Stimulated activated CD4-positive, alpha-beta T cell treated with anti-CD3 and anti-CD28 coated beads, Interleukin-2, amount 100 ng/mL, for 48 hours (primary cell): ENCODE data around the gene SCAMP4.

ENCODE experiments used
- DNase-seq, 2 donors: peaks; one replicate each; pipeline ENCODE4 v3.0.0-alpha.2; 2020

The SCAMP4 gene

DNA sequence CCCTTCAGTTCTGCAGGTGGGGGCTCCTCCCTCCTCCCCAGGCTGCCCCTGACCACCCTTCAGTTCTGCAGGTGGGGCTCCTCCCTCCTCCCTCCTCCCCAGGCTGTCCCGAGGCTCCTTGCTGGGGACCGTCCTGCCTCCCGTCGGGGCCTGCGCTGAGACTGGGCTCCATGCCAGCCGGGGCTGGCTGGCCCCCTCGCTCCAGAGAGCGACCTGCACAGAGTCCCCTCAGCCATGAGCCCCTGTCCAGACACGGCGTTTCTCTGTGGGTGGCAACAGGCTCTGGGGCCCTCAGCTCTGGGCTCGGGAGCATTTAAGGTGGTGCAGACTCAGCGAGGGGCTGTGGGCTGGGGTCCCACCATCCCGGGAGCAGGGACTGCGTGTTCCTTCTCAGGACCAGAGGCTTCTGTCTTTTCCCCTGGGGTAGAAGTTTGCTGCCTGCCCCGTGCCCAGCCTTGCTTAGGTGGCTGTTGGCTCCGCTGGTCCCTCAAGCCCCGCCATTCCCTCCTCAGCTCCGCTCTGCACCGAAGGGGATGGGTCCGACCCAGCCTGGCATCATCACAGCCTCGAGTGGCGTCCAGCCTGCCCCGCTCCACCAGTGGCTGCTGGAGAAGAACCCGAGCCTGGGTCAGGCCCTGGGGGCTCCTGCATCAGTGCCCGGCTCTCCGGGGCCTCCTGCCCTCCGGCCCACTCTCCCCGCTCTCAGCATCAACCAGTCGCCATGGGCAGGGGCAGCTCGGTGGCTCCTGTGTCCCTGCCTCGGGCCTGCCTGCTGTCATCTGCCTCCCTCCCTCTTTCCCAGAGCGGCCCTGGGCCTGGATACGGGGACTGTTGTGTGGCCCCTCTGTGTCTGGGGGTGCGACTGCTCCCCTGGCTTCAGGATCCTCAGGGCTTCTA, 63.3 kb downstream of the SCAMP4 start:
- no peak for DNase-seq

DNA sequence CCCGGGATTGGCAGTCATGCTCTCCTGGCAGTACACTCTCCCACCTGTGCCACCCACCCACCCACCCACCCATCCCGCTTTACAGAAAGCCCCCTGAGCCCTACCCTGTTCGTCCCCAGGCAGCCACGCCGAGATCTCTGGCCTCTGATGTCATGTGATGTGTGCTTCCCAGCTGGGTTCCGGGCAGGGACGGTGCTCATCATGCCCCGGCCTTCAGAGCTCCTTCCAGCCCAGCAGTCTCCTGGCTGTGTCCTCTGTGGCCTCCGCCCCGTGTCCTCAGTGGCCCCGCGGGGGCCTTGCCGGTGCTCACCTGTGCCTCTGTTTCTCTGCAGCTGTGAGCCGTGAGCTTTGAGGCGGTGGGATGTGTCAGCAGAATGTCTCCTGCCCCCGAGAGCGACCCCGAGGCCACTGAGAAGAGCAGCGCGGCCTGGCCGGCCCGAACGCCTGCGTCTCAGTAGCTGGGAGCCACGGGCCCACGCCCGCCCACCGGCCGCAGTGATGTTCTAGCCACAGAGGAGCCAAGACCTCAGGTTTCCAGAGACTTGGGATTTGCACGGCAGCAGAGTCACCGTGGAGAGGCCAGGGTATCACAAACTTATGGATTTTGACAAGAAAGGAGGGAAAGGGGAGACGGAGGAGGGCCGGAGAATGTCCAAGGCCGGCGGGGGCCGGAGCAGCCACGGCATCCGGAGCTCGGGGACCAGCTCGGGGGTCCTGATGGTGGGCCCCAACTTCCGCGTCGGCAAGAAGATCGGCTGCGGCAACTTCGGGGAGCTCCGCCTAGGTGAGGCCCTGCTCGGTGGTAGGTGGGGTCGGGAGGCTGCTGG, 64.2 kb downstream of the SCAMP4 start:
- no peak for DNase-seq

DNA sequence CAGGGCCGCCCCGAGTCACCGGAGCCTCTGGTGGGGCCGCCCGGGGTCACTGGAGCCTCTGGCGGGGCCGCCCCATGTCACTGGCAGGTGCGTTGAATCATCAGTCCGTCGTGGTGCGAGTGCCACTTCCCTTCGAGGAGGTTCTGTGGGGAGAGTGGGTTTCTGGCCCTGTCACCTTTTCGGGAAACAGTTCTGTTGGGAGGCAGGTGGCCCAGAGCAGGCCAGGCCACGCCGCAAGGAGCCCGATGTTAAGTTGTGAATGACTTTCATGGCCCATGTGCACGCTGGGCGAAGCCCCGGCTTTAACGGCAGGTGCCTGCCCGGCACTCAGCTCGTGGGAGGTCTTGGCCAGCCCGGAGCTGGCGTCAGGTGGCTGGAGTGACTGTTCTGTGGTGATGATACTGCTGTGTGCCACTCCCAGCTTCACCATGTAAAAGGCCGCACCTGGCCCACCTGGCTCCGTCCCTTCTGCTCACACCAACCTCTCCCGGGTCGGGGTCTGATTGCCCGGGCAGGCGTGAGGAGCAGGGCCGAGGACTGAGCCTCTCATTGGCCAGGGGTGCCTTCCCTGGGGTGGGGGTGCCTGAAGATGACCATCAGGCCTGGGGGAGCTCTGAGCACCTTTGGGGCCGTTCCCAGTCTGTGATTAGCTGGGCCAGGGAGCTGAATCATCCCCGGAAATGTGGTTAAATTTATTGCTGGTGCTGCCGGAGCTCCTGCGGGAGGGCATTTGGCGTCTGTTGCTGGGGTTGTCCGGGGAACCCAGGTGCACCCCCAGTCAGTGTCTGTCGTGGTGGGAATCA, 65.0 kb downstream of the SCAMP4 start:
- DNase-seq: no peak

DNA sequence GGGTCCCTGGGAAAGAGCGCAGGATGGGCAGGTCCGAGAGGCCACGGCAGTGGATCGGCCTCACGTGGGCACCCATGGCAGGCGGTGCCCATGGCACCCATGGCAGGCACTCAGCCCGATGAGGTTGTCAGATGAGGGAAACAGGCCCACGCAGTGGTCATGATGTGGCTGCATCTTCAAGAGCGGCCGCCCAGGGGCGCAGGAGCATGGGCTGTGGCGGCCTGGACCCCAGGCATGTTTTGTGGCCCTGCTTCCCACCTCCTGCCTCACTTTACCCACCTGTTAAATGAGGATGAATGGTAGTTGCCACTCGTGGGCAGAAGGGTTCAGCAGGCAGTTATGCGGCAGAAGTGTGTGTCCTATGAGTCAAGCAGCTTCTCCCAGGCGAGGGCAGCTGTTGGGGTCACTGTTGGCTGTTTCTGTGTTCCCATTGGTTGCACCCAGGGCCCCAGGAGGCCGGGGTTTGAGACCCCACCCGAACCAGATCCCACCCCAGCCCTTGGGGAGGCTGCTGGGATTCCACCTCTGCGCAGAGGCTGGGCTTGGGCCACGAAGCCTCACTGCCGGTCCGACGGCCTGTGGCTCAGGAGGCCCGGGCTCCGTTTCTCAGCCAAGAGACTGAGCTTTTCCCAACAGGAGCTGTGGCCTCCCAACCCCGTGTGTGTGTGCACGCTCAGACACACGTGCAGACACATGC, 65.8 kb downstream of the SCAMP4 start:
- no peak for DNase-seq

DNA sequence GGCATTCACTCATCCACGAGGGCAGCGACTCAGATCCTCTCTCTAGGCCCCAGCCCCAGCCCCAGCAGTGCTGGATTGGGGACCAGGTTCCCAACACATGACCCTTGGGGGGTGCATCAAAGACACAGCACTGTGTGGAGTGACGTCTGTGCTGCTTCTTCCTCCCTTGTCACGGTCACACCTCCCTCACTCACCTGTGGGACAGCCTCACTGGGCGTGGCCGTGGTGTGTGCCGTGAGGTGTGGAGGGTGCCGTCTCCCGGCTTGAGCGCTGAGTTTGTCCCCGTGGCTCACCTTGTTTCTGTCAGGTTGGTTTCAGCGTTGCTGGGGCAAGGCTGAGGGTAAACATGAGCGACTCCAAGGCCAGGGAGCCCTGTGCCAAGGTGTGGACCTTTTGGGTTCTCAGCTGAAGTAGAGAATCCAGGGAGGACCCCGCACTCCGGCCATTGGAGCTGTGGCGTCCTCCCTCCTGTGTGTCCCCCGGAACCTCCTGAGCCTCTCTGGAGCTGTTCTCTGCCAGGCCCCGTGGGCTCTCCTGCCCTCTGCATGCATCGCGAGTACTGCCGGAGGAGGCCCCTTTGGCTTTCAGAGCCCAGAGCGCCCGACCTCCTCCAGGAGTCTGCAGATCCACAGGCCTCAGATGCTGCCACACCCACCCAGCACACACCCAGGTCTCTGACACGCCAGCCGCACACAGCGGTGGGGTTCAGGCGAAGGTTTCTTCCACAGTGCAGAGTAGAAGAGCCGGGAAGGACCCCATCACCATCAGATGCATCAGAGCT, 69.4 kb downstream of the SCAMP4 start:
- DNase-seq: no peak

DNA sequence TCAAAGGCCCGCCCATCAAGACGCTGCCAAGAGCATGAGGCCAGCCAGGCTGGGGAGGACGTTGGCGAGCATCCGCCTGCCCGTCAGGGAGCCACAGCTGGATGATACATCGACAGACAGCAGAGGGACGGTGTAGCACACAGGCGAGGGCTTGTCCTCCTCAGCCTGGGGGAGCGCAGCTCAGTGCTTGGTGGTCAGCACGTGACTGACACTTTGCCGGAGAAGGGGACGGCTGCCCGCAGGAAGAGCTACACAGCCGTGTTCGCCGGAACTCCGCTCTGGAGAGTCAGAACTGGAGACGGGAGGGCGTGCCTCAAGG, 69.9 kb downstream of the SCAMP4 start:
- no peak for DNase-seq
